Fibroblast of the conjunctiva (primary cell): ENCODE measurements around the gene SPINK1.
"Not testable (repeated sequence)": the region's sequence is repeated elsewhere in the genome, so short reads cannot be mapped to it uniquely, and the experiment has no call there.

Experiments
- DNase-seq: peaks from one replicate; pipeline ENCODE4 v3.0.0-alpha.2; 2010; ENCODE audit warnings: low read depth

SPINK1 gene

GRCh38 chr5:147831465-147831864, at the start of gene SPINK1:
SPINK1 (minus strand) TSS chr5:147831671; CDS start chr5:147831577, 94 bp downstream.
- no peak for DNase-seq

- DNase-seq: no peak
Measured at GRCh38 chr5:147880487-147880886, 49.0 kb upstream of the SPINK1 start.

GRCh38 chr5:147879784-147880183, 48.3 kb upstream of the SPINK1 start:
- DNase-seq: no peak

- no peak for DNase-seq
Measured at GRCh38 chr5:147878066-147878759, 46.7 kb upstream of the SPINK1 start, which contains the start of gene SCGB3A2. SCGB3A2 (plus strand) TSS chr5:147878711; CDS start chr5:147878804, 93 bp downstream.

- no peak for DNase-seq
Measured at GRCh38 chr5:147876626-147877025, 45.2 kb upstream of the SPINK1 start.

GRCh38 chr5:147876141-147876540, 44.7 kb upstream of the SPINK1 start:
- DNase-seq: no peak

- no peak for DNase-seq
Measured at GRCh38 chr5:147874910-147875367, 43.5 kb upstream of the SPINK1 start.

- not testable (repeated sequence) for DNase-seq
Measured at GRCh38 chr5:147874118-147874875, 42.8 kb upstream of the SPINK1 start.

- DNase-seq: not testable (repeated sequence)
Measured at GRCh38 chr5:147872744-147873435, 41.4 kb upstream of the SPINK1 start.

- not testable (repeated sequence) for DNase-seq
Measured at GRCh38 chr5:147871980-147872549, 40.6 kb upstream of the SPINK1 start.

- not testable (repeated sequence) for DNase-seq
Measured at GRCh38 chr5:147869892-147870291, 38.4 kb upstream of the SPINK1 start.

GRCh38 chr5:147869112-147869511, 37.6 kb upstream of the SPINK1 start:
- no peak for DNase-seq

GRCh38 chr5:147863454-147864158, 32.1 kb upstream of the SPINK1 start:
- no peak for DNase-seq

GRCh38 chr5:147860641-147861025, 29.2 kb upstream of the SPINK1 start:
- no peak for DNase-seq

- no peak for DNase-seq
Measured at GRCh38 chr5:147859962-147860640, 28.6 kb upstream of the SPINK1 start.

- no peak for DNase-seq
Measured at GRCh38 chr5:147858565-147858964, 27.1 kb upstream of the SPINK1 start.

- DNase-seq: peak; percentile 20
Measured at GRCh38 chr5:147857302-147858129, 26.0 kb upstream of the SPINK1 start.

- DNase-seq: no peak
Measured at GRCh38 chr5:147856801-147857200, 25.3 kb upstream of the SPINK1 start.

- DNase-seq: no peak
Measured at GRCh38 chr5:147855774-147856069, 24.3 kb upstream of the SPINK1 start.
